Measurements from ENCODE around the gene C16orf87.

DNA sequence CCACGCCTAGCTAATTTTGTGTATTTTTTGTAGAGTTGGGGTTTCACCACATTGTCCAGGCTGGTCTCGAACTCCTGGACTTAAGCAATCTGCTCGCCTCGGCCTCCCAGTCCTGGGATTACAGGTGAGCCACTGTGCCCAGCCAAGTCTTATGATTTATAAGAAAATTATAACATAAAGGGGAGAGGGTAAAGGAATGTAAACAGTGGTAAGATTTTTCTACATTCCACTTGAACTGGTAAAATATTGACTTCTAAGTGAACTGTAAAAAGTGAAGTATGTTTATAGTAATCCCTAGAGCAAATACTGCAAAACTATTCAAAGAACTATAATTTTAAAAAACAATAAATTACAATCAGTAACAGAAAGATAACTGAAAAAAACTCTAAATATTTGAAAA, 33.5 kb downstream of the C16orf87 start:
- TF ChIP-seq, protein P1, sequence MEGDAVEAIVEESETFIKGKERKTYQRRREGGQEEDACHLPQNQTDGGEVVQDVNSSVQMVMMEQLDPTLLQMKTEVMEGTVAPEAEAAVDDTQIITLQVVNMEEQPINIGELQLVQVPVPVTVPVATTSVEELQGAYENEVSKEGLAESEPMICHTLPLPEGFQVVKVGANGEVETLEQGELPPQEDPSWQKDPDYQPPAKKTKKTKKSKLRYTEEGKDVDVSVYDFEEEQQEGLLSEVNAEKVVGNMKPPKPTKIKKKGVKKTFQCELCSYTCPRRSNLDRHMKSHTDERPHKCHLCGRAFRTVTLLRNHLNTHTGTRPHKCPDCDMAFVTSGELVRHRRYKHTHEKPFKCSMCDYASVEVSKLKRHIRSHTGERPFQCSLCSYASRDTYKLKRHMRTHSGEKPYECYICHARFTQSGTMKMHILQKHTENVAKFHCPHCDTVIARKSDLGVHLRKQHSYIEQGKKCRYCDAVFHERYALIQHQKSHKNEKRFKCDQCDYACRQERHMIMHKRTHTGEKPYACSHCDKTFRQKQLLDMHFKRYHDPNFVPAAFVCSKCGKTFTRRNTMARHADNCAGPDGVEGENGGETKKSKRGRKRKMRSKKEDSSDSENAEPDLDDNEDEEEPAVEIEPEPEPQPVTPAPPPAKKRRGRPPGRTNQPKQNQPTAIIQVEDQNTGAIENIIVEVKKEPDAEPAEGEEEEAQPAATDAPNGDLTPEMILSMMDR (IDR thresholded peaks at IDR 0.05) = no peak
- no peak for TF ChIP-seq POLR2A (IDR thresholded peaks at IDR 0.05)
